ENCODE results near the gene NKAIN4. TPM values are rescaled to one million over a fixed set of nuclear protein-coding genes. Genes with fewer than 3 reads are reported as not detected.

The NKAIN4 gene
- total and polyA plus RNA-seq, 2 donors from 2014 or later = 29.7 to 107 TPM

DNA sequence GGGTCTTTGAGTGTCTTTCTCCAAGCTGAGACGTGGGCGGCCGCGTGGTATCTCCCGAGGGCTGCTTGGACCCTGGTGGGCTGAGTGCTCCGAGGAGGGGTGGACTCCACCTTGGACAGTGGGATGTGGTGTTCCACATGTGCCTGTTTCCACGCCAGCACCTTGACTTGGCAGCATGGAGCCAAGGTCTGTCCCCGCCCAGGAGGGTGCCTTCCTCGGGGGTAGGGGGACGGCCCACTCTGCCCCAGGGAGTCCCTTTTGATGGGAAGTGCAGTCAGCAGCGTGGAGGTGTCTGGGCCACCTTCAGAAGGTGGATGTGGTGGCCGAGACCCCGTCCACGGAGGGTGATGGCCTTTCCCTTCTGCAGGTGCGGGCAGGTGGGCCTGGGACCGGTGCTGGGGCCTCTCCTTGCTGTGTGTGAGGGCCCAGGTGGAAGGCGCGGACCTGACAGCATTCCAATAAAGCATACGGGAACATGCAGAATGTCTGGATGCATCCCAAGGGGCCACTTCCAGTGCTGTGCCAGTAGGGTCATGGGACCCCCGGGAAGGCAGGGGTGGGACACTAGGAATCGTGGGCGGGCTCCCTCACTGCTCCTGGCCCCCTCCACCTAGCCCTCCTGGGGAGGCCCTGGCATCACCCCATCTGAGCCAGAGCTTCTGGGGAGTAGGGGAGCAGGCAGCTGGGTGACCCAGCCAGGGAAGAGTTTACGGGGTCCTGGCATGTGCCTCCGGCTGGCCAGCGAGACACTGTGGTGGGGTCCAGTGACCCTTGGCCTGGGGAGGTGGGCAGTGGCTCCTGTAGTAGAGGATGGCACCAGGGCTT is 35.3 kb upstream of the NKAIN4 start:
- intact Hi-C loops (cut with DNase I) = no loop called here
- DNase-seq (peak in 1 of 5 donors; percentile 75), FAIRE-seq (no peak)
- TF ChIP-seq, protein P1, sequence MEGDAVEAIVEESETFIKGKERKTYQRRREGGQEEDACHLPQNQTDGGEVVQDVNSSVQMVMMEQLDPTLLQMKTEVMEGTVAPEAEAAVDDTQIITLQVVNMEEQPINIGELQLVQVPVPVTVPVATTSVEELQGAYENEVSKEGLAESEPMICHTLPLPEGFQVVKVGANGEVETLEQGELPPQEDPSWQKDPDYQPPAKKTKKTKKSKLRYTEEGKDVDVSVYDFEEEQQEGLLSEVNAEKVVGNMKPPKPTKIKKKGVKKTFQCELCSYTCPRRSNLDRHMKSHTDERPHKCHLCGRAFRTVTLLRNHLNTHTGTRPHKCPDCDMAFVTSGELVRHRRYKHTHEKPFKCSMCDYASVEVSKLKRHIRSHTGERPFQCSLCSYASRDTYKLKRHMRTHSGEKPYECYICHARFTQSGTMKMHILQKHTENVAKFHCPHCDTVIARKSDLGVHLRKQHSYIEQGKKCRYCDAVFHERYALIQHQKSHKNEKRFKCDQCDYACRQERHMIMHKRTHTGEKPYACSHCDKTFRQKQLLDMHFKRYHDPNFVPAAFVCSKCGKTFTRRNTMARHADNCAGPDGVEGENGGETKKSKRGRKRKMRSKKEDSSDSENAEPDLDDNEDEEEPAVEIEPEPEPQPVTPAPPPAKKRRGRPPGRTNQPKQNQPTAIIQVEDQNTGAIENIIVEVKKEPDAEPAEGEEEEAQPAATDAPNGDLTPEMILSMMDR (IDR thresholded peaks at IDR 0.05; ENCODE audit: borderline replicate concordance, extremely low read depth, insufficient read depth) = no peak
- no peak overlapping the region for H3K27ac ChIP-seq (ENCODE audit: low read depth in 2 of 2, low read length in 2 of 2)
- H3K4me1 ChIP-seq (ENCODE audit: control insufficient read depth in 2 of 3, insufficient read depth in 2 of 3, low read depth in 1 of 3, low read length in 3 of 3) = peaks cover 0 to 3% (median 0%) of the 10 kb centered on the region in 3 donors
- H3K9me3 ChIP-seq (ENCODE audit: control insufficient read depth in 2 of 3, insufficient read depth in 1 of 3, low read length in 3 of 3) = no peaks in the 10 kb centered on the region
- no peak overlapping the region for H3K9ac ChIP-seq (ENCODE audit: low read length in 3 of 3)
- no peaks in the 10 kb centered on the region for H3K36me3 ChIP-seq (ENCODE audit: control insufficient read depth in 2 of 3, insufficient read depth in 3 of 3, low read length in 3 of 3)
- H3K27me3 ChIP-seq (ENCODE audit: control insufficient read depth, insufficient read depth, low read length) = no peaks in the 10 kb centered on the region
- no peak overlapping the region for H3K4me3 ChIP-seq (ENCODE audit: low read length in 3 of 3)

DNA sequence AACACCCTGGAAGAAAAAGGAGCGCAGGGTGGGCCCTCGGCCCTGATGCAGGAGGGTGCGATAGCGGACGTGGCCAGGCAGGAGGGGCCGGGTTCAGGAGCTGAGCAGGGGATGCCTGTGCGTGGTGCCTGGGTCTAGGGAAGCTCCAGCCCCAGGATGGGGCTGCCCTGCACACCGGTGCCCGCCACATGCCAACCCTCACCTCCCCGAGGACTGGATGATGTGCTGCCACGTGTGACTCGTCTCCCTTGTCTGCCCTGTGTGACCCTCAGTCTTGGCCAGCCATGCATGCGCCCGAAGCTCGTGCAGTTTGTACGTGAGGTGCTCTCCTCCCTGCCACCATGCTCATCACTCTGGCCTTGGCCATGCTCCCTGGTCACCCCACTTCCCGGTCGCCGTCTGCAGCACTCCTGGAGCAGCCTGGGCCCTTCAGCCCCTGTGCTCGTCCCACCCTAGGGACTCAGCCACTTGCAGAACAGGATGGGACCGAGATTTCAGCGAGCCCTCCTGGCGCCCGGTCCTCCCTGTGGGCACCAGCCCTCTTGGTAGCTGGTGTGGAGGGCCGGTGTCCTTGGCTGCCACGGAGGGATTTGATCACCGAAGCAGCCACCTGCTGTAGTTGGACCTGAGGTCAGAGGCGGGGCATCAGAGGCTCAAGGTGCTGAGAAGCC is 34.5 kb upstream of the NKAIN4 start:
- Histone ChIP-seq H3K36me3 (ENCODE audit: control insufficient read depth in 2 of 3, insufficient read depth in 3 of 3, low read length in 3 of 3) (no peaks in the 10 kb centered on the region), H3K27me3 (ENCODE audit: control insufficient read depth, insufficient read depth, low read length) (no peaks in the 10 kb centered on the region), H3K9me3 (ENCODE audit: control insufficient read depth in 2 of 3, insufficient read depth in 1 of 3, low read length in 3 of 3) (no peaks in the 10 kb centered on the region), H3K27ac (ENCODE audit: low read depth in 2 of 2, low read length in 2 of 2) (no peak overlapping the region), H3K4me1 (ENCODE audit: control insufficient read depth in 2 of 3, insufficient read depth in 2 of 3, low read depth in 1 of 3, low read length in 3 of 3) (peaks cover 0 to 3% (median 0%) of the 10 kb centered on the region in 3 donors), H3K4me3 (ENCODE audit: low read length in 3 of 3) (no peak overlapping the region), H3K9ac (ENCODE audit: low read length in 3 of 3) (no peak overlapping the region)
- TF ChIP-seq, protein P1 (IDR thresholded peaks at IDR 0.05; ENCODE audit: borderline replicate concordance, extremely low read depth, insufficient read depth) = no peak
- DNase-seq (peak in 1 of 5 donors; percentile 72), FAIRE-seq (no peak)
- intact Hi-C loops (cut with DNase I) = no loop called here

DNA sequence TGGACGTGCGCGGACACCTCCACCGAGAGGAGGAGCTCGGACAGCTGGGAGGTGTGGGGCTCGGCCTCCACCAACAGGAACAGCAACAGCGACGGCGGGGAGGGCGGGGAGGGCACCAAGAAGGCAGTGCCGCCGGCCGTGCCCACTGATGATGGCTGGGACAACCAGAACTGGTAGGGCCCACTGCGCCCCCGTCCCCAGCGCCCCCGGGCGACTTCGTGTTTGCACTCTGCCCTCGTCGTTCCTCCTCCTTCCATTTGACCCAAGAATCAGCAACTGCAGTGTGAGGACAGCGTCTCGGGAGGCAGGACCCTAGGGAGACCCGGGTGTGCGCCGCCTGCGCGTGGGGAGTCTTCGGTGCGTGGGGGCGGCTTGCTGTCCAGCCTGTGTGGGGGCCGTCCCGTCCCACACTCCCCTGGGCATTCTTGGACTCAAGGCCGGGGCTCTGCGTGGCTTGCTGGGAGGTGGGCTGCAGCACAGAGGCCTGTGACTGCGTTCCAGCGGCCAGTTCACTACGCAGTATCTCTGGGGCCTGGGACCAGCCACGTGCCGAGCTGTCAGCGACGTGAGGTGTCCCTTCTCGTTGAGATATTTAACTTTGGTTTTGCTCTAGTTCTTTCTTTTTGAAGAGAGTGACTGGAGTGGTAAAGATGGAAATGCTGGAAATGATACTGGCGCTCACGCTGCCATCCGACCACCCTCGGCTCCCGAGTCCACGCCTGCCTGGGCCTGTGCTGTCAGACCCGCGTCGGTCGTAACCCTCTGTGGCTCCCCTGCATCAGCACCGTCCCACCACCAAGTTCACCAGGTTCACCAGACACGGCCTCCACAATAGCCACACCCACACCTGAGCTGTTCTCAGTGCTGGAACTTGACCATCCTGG is 33.7 kb upstream of the NKAIN4 start:
- no peak overlapping the region for H3K4me3 ChIP-seq (ENCODE audit: low read length in 3 of 3)
- intact Hi-C loops (cut with DNase I) = no loop called here
- H3K9me3 ChIP-seq (ENCODE audit: control insufficient read depth in 2 of 3, insufficient read depth in 1 of 3, low read length in 3 of 3) = no peaks in the 10 kb centered on the region
- no peak overlapping the region for H3K27ac ChIP-seq (ENCODE audit: low read depth in 2 of 2, low read length in 2 of 2)
- peaks cover 0 to 3% (median 0%) of the 10 kb centered on the region in 3 donors for H3K4me1 ChIP-seq (ENCODE audit: control insufficient read depth in 2 of 3, insufficient read depth in 2 of 3, low read depth in 1 of 3, low read length in 3 of 3)
- H3K9ac ChIP-seq (ENCODE audit: low read length in 3 of 3) = no peak overlapping the region
- DNase-seq (peak in 1 of 5 donors; percentile 67), FAIRE-seq (no peak)
- TF ChIP-seq, protein P1 (IDR thresholded peaks at IDR 0.05; ENCODE audit: borderline replicate concordance, extremely low read depth, insufficient read depth) = no peak
- no peaks in the 10 kb centered on the region for H3K36me3 ChIP-seq (ENCODE audit: control insufficient read depth in 2 of 3, insufficient read depth in 3 of 3, low read length in 3 of 3)
- no peaks in the 10 kb centered on the region for H3K27me3 ChIP-seq (ENCODE audit: control insufficient read depth, insufficient read depth, low read length)

Measured in kidney (tissue), 14 donors.